ENCODE measurements around the gene PCSK2.

DNA sequence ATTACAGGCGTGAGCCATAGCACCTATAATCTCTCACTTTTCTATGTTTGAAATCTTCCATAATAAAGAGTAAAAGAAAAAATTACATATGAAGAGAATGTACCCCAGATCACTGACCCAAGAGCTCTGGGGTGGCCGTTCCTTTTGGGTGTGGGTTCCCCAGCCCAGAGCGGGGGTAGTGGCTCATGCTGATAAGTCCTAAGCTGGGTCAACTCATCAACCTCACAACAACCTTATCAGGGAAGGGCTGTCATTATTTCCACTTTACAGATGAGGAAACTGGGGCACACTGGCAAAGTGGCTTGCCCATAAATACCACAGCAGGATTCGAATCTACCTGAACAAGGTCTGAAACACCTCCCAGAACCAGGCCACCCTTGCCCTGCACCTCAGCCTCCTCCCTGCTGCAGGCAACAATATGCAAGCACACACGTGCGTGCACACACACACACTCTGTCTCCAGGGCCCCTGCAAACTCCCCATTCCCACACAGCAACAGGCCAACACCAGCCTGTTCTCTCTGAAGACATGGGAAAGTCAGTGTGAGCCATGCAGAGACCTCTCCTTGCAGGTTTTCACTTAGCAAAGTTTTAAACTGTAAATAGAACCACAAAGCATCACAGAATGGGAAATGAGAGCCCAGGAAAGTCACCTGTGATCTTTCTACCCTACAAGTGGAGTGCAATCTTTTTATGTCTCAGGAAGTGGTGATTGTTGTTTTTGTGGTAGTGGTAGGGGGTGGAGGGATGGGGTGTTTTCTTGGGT lies 276.6 kb downstream of the PCSK2 start:
- TF ChIP-seq POLR2A (IDR thresholded peaks at IDR 0.05): no peak
- no peak for TF ChIP-seq CTCF (IDR thresholded peaks at IDR 0.05)

Data from esophagus squamous epithelium (tissue), 4 donors.